ENCODE data around the gene ARID1A.
A peak's percentile ranks its signal among the peaks of the same experiment; 100 is the strongest.

ARID1A gene

GRCh38 chr1:26728645-26729044 is 32.8 kb downstream of the ARID1A start:
- no peaks in the 10 kb centered on the region for H3K9me3 Mint-ChIP-seq
- ATAC-seq (replicated peaks): no peak
- H3K4me3 Mint-ChIP-seq: no peak overlapping the region
- H3K27me3 Mint-ChIP-seq: no peaks in the 10 kb centered on the region
- peaks cover 18 to 38% of the 10 kb centered on the region in 2 donors for H3K36me3 Mint-ChIP-seq
- no peak overlapping the region for H3K27ac Mint-ChIP-seq
- no peak for DNase-seq
- H3K4me1 Mint-ChIP-seq: peaks cover 43 to 67% of the 10 kb centered on the region in 2 donors

- ATAC-seq (replicated peaks) (no peak), DNase-seq (no peak)
- Mint-ChIP-seq H3K27me3 (no peaks in the 10 kb centered on the region), H3K9me3 (no peaks in the 10 kb centered on the region), H3K36me3 (peaks cover 23 to 43% of the 10 kb centered on the region in 2 donors), H3K4me1 (peaks cover 36 to 57% of the 10 kb centered on the region in 2 donors), H3K27ac (no peak overlapping the region), H3K4me3 (no peak overlapping the region)
These were observed 33.8 kb downstream of the ARID1A start for GRCh38 chr1:26729633-26730032.

- no peaks in the 10 kb centered on the region for H3K27me3 Mint-ChIP-seq
- peak overlapping the region; percentile 68 for H3K27ac Mint-ChIP-seq
- no peaks in the 10 kb centered on the region for H3K9me3 Mint-ChIP-seq
- peaks cover 36 to 47% of the 10 kb centered on the region in 2 donors for H3K4me1 Mint-ChIP-seq
- DNase-seq (no peak), ATAC-seq (replicated peaks) (no peak)
- no peak overlapping the region for H3K4me3 Mint-ChIP-seq
- peaks cover 26 to 48% of the 10 kb centered on the region in 2 donors for H3K36me3 Mint-ChIP-seq
These were observed 34.9 kb downstream of the ARID1A start for GRCh38 chr1:26730695-26731094.

GRCh38 chr1:26731233-26731902 is 35.6 kb downstream of the ARID1A start:
- no peaks in the 10 kb centered on the region for H3K27me3 Mint-ChIP-seq
- peaks cover 34 to 40% of the 10 kb centered on the region in 2 donors for H3K4me1 Mint-ChIP-seq
- H3K4me3 Mint-ChIP-seq: peak overlapping the region in 1 of 2 donors; percentile 5
- no peak for ATAC-seq (replicated peaks)
- DNase-seq: no peak
- peaks cover 27 to 47% of the 10 kb centered on the region in 2 donors for H3K36me3 Mint-ChIP-seq
- no peaks in the 10 kb centered on the region for H3K9me3 Mint-ChIP-seq
- peak overlapping the region; percentile 68 for H3K27ac Mint-ChIP-seq

- Mint-ChIP-seq H3K27ac (peak overlapping the region; percentile 9), H3K4me1 (peaks cover 20 to 22% of the 10 kb centered on the region in 2 donors), H3K9me3 (no peaks in the 10 kb centered on the region), H3K27me3 (no peaks in the 10 kb centered on the region), H3K36me3 (peaks cover 31 to 48% of the 10 kb centered on the region in 2 donors), H3K4me3 (no peak overlapping the region)
- ATAC-seq (replicated peaks) (no peak), DNase-seq (no peak)
These were observed 37.6 kb downstream of the ARID1A start for GRCh38 chr1:26733392-26733791.

- ATAC-seq (replicated peaks) (no peak), DNase-seq (no peak)
- Mint-ChIP-seq H3K9me3 (no peaks in the 10 kb centered on the region), H3K36me3 (peaks cover 31 to 46% of the 10 kb centered on the region in 2 donors), H3K27ac (peak overlapping the region; percentile 81), H3K27me3 (no peaks in the 10 kb centered on the region), H3K4me1 (peaks cover 19 to 21% of the 10 kb centered on the region in 2 donors), H3K4me3 (no peak overlapping the region)
These were observed 38.2 kb downstream of the ARID1A start for GRCh38 chr1:26733982-26734381.

- Mint-ChIP-seq H3K4me1 (peaks cover 23 to 25% of the 10 kb centered on the region in 2 donors), H3K9me3 (no peaks in the 10 kb centered on the region), H3K27ac (peak overlapping the region; percentile 81), H3K4me3 (no peak overlapping the region), H3K36me3 (peaks cover 37 to 52% of the 10 kb centered on the region in 2 donors), H3K27me3 (no peaks in the 10 kb centered on the region)
- ATAC-seq (replicated peaks) (no peak), DNase-seq (no peak)
These were observed 38.8 kb downstream of the ARID1A start for GRCh38 chr1:26734501-26735058.

- DNase-seq (no peak), ATAC-seq (replicated peaks) (no peak)
- H3K9me3 Mint-ChIP-seq: peaks cover 0 to 3% of the 10 kb centered on the region in 2 donors
- H3K27me3 Mint-ChIP-seq: no peaks in the 10 kb centered on the region
- peaks cover 47 to 59% of the 10 kb centered on the region in 2 donors for H3K4me1 Mint-ChIP-seq
- H3K27ac Mint-ChIP-seq: peak overlapping the region; percentile 70
- H3K4me3 Mint-ChIP-seq: peak overlapping the region; percentile 15 to 17
- H3K36me3 Mint-ChIP-seq: peaks cover 42 to 63% of the 10 kb centered on the region in 2 donors
These were observed 43.6 kb downstream of the ARID1A start for GRCh38 chr1:26739329-26739914.

GRCh38 chr1:26740023-26740634 is 44.3 kb downstream of the ARID1A start:
- Mint-ChIP-seq H3K36me3 (peaks cover 41 to 59% of the 10 kb centered on the region in 2 donors), H3K4me3 (peak overlapping the region in 1 of 2 donors; percentile 15), H3K4me1 (peaks cover 49 to 66% of the 10 kb centered on the region in 2 donors), H3K27me3 (no peaks in the 10 kb centered on the region), H3K9me3 (peaks cover 0 to 3% of the 10 kb centered on the region in 2 donors), H3K27ac (peak overlapping the region; percentile 70)
- DNase-seq: no peak
- no peak for ATAC-seq (replicated peaks)

- no peak for ATAC-seq (replicated peaks)
- no peak for DNase-seq
- Mint-ChIP-seq H3K4me1 (peaks cover 47 to 66% of the 10 kb centered on the region in 2 donors), H3K27me3 (no peaks in the 10 kb centered on the region), H3K9me3 (peaks cover 0 to 3% of the 10 kb centered on the region in 2 donors), H3K36me3 (peaks cover 37 to 54% of the 10 kb centered on the region in 2 donors), H3K4me3 (no peak overlapping the region), H3K27ac (peak overlapping the region; percentile 11)
These were observed 45.1 kb downstream of the ARID1A start for GRCh38 chr1:26740952-26741351.

GRCh38 chr1:26743426-26744059 is 47.7 kb downstream of the ARID1A start:
- ATAC-seq (replicated peaks) (peak; percentile 22 to 31), DNase-seq (no peak)
- Mint-ChIP-seq H3K27me3 (no peaks in the 10 kb centered on the region), H3K27ac (peak overlapping the region; percentile 94), H3K36me3 (peaks cover 38 to 69% of the 10 kb centered on the region in 2 donors), H3K4me3 (peak overlapping the region; percentile 71 to 78), H3K4me1 (peaks cover 58 to 82% of the 10 kb centered on the region in 2 donors), H3K9me3 (peaks cover 0 to 3% of the 10 kb centered on the region in 2 donors)

- H3K27ac Mint-ChIP-seq: peak overlapping the region; percentile 94
- peaks cover 0 to 3% of the 10 kb centered on the region in 2 donors for H3K9me3 Mint-ChIP-seq
- DNase-seq: peak; percentile 88
- H3K27me3 Mint-ChIP-seq: no peaks in the 10 kb centered on the region
- peak overlapping the region; percentile 56 to 78 for H3K4me3 Mint-ChIP-seq
- H3K36me3 Mint-ChIP-seq: peaks cover 37 to 68% of the 10 kb centered on the region in 2 donors
- ATAC-seq (replicated peaks): peak; percentile 99
- H3K4me1 Mint-ChIP-seq: peaks cover 56 to 80% of the 10 kb centered on the region in 2 donors
These were observed 48.5 kb downstream of the ARID1A start for GRCh38 chr1:26744075-26744959.

- no peak for ATAC-seq (replicated peaks)
- Mint-ChIP-seq H3K36me3 (peaks cover 32 to 70% of the 10 kb centered on the region in 2 donors), H3K27ac (peak overlapping the region; percentile 94), H3K4me3 (no peak overlapping the region), H3K4me1 (peaks cover 55 to 80% of the 10 kb centered on the region in 2 donors), H3K9me3 (peaks cover 0 to 3% of the 10 kb centered on the region in 2 donors), H3K27me3 (no peaks in the 10 kb centered on the region)
- no peak for DNase-seq
These were observed 49.4 kb downstream of the ARID1A start for GRCh38 chr1:26745191-26745590.
